WTC11 (cell line): Measurements from ENCODE around the gene PNLIPRP1.

ENCODE experiments used
- CTCF ChIP-seq: fragments of 200-600 bp; IDR thresholded peaks from 2 replicates; pipeline ENCODE4 v1.8.0; 2022; ENCODE audit warnings: antibody characterized with exemption
- NFE2L1 ChIP-seq: sonication (generic); formaldehyde crosslinking; IDR thresholded peaks from 2 replicates; pipeline ENCODE4 v1.8.1; 2023; ENCODE audit warnings: missing genetic modification reagents
- NFYB ChIP-seq: sonication (generic); formaldehyde crosslinking; conservative IDR thresholded peaks from 2 replicates; pipeline ENCODE4 v1.8.0; 2022; ENCODE audit warnings: low read depth, missing genetic modification reagents
- RORB ChIP-seq: fragments of 250-450 bp; sonication (Bioruptor Pico); IDR thresholded peaks from 2 replicates; pipeline ENCODE4 v1.9.0; 2021; ENCODE audit warnings: mild to moderate bottlenecking
- TCF7 ChIP-seq: sonication (generic); formaldehyde crosslinking; IDR thresholded peaks from 2 replicates; pipeline ENCODE4 v1.8.0; 2022; ENCODE audit warnings: mild to moderate bottlenecking, low read depth, missing genetic modification reagents, moderate library complexity
- ZNF425 ChIP-seq: fragments of 250-450 bp; sonication (Bioruptor Pico); conservative IDR thresholded peaks from 2 replicates; pipeline ENCODE4 v1.9.0; 2021; ENCODE audit warnings: mild to moderate bottlenecking
- TF ChIP-seq, protein P1 (sequence below): sonication (generic); formaldehyde crosslinking; IDR thresholded peaks from 2 replicates; pipeline ENCODE4 v1.8.0; 2022; ENCODE audit warnings: missing genetic modification reagents
- TF ChIP-seq, protein P2 (sequence below): sonication (generic); formaldehyde crosslinking; IDR thresholded peaks from 2 replicates; pipeline ENCODE4 v1.8.1; 2023; ENCODE audit warnings: mild to moderate bottlenecking, missing genetic modification reagents
- TF ChIP-seq, protein P3 (sequence below): sonication (generic); formaldehyde crosslinking; IDR thresholded peaks from 2 replicates; pipeline ENCODE4 v1.8.1; 2023; ENCODE audit warnings: mild to moderate bottlenecking, missing genetic modification reagents, moderate library complexity

- TF ChIP-seq CTCF: no peak
- TF ChIP-seq, protein P1, sequence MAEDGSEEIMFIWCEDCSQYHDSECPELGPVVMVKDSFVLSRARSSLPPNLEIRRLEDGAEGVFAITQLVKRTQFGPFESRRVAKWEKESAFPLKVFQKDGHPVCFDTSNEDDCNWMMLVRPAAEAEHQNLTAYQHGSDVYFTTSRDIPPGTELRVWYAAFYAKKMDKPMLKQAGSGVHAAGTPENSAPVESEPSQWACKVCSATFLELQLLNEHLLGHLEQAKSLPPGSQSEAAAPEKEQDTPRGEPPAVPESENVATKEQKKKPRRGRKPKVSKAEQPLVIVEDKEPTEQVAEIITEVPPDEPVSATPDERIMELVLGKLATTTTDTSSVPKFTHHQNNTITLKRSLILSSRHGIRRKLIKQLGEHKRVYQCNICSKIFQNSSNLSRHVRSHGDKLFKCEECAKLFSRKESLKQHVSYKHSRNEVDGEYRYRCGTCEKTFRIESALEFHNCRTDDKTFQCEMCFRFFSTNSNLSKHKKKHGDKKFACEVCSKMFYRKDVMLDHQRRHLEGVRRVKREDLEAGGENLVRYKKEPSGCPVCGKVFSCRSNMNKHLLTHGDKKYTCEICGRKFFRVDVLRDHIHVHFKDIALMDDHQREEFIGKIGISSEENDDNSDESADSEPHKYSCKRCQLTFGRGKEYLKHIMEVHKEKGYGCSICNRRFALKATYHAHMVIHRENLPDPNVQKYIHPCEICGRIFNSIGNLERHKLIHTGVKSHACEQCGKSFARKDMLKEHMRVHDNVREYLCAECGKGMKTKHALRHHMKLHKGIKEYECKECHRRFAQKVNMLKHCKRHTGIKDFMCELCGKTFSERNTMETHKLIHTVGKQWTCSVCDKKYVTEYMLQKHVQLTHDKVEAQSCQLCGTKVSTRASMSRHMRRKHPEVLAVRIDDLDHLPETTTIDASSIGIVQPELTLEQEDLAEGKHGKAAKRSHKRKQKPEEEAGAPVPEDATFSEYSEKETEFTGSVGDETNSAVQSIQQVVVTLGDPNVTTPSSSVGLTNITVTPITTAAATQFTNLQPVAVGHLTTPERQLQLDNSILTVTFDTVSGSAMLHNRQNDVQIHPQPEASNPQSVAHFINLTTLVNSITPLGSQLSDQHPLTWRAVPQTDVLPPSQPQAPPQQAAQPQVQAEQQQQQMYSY: no peak
- TF ChIP-seq, protein P2, sequence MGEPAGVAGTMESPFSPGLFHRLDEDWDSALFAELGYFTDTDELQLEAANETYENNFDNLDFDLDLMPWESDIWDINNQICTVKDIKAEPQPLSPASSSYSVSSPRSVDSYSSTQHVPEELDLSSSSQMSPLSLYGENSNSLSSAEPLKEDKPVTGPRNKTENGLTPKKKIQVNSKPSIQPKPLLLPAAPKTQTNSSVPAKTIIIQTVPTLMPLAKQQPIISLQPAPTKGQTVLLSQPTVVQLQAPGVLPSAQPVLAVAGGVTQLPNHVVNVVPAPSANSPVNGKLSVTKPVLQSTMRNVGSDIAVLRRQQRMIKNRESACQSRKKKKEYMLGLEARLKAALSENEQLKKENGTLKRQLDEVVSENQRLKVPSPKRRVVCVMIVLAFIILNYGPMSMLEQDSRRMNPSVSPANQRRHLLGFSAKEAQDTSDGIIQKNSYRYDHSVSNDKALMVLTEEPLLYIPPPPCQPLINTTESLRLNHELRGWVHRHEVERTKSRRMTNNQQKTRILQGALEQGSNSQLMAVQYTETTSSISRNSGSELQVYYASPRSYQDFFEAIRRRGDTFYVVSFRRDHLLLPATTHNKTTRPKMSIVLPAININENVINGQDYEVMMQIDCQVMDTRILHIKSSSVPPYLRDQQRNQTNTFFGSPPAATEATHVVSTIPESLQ (CRISPR knock-in tag): no peak
- TF ChIP-seq NFE2L1 (CRISPR knock-in tag): no peak
- no peak for TF ChIP-seq ZNF425 (CRISPR knock-in tag)
- TF ChIP-seq, protein P3, sequence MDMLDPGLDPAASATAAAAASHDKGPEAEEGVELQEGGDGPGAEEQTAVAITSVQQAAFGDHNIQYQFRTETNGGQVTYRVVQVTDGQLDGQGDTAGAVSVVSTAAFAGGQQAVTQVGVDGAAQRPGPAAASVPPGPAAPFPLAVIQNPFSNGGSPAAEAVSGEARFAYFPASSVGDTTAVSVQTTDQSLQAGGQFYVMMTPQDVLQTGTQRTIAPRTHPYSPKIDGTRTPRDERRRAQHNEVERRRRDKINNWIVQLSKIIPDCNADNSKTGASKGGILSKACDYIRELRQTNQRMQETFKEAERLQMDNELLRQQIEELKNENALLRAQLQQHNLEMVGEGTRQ (CRISPR knock-in tag): no peak
- no peak for TF ChIP-seq NFYB (CRISPR knock-in tag)
- TF ChIP-seq RORB (CRISPR knock-in tag): no peak
- no peak for TF ChIP-seq TCF7 (CRISPR knock-in tag)
Observed at GRCh38 chr10:116610443-116611152, 19.8 kb downstream of the PNLIPRP1 start.
